ENCODE data around the gene PHF13.

Gene PHF13

GRCh38 chr1:6667139-6667538, 53.6 kb downstream of the PHF13 start:
- DNase-seq = no peak

DNA sequence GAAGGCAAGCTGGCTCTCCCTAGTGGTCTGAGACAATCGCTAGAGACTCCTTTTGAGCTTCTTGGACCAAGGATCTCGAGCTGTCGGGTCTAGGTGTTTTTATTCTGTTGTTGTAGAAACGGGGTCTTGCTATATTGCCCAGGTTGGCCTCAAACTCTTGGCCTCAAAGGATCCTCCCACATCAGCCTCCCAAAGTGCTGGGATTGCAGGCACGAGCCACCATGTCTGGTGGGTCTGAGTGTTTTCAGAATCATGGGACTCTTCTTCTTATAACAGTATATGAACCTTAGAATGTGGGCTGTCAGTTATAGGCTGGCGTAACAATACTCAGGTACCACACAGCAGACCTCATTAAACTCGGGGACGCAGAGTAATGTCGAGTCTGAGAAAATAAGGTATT, 55.0 kb downstream of the PHF13 start:
- DNase-seq = no peak

GRCh38 chr1:6672558-6672957, 59.0 kb downstream of the PHF13 start:
- no peak for DNase-seq

All from activated CD4-positive, alpha-beta T cell treated with anti-CD3 and anti-CD28 coated beads, Interleukin-2, amount 50 U/mL, for 16 hours (primary cell).